Measurements from ENCODE around the gene NEK11. TPM values are rescaled to one million over a fixed set of nuclear protein-coding genes. Genes with fewer than 3 reads are reported as not detected.

Gene NEK11
- polyA plus RNA-seq, 1 donor (not counting 4 experiments of a cell fraction or from before 2014, with no cell fraction given): 9.4 TPM

DNA sequence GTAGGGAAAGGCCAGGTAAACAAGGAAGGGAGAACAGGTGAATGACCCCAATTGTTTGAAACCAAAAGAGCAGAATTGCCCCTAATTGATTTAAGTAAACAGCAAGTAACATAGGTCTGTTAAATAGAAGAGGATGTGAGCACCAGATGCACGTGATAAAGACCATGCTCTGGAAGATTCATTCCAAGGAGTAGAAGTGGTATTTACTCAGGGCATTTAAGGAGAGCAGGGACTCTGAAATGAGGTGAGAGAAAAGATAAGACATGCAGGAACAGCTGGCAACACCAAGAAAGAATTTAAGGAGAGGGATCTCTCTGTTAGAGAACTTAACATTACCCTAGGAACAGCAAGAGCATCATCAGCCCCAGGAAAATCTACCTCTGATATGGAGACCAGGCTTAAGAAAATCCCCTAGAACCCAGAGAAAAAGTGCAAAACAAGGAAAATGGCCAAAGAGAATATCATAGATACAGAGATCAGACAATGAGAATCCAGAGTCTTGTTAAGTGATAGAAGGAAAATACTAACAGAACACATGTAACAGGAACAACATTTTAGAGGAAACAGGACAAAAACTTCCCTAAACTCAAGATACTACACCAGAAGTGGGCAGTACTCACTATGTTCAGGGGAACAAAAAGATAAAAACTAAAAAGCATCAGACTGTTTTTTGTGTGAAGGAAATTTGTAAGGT is 361.3 kb downstream of the NEK11 start:
- no peak overlapping the region for H3K4me2 ChIP-seq (ENCODE audit: control insufficient read depth, extremely low read depth, insufficient read depth, low read depth, low read length)
- H3K9me3 ChIP-seq (ENCODE audit: control insufficient read depth, low read depth, low read length): no peaks in the 10 kb centered on the region
- H4K20me1 ChIP-seq (ENCODE audit: control insufficient read depth, extremely low read depth, insufficient read depth, low read length): no peaks in the 10 kb centered on the region
- FAIRE-seq: no peak
- H3K36me3 ChIP-seq (ENCODE audit: control insufficient read depth in 2 of 2, extremely low read depth in 1 of 2, insufficient read depth in 2 of 2, low read length in 2 of 2): peaks cover 5 to 8% of the 10 kb centered on the region in 2 experiments
- H3K4me3 ChIP-seq (ENCODE audit: control insufficient read depth in 2 of 3, extremely low read depth in 1 of 3, insufficient read depth in 2 of 3, low read depth in 1 of 3, low read length in 3 of 3): no peak overlapping the region
- DNase-seq (ENCODE audit: low read depth, low spot score): no peak
- dilution Hi-C loops (cut with MboI; ENCODE audit: extremely low pct_ligation_motif_present, low sequenced_read_pairs): no loop called here
- no peak overlapping the region for H3K9ac ChIP-seq (ENCODE audit: control insufficient read depth, extremely low read depth, insufficient read depth, low read length)
- no peaks in the 10 kb centered on the region for H3K9me1 ChIP-seq (ENCODE audit: control insufficient read depth, extremely low read depth, insufficient read depth, low read length)
- no peaks in the 10 kb centered on the region for H3K27me3 ChIP-seq (ENCODE audit: control insufficient read depth, extremely low read depth, insufficient read depth, low read length)
- no peaks in the 10 kb centered on the region for H3K79me2 ChIP-seq (ENCODE audit: control insufficient read depth, insufficient read depth, low read length)
- H3K4me1 ChIP-seq (ENCODE audit: control insufficient read depth, extremely low read depth, insufficient read depth, low read length): no peaks in the 10 kb centered on the region
- no peak for TF ChIP-seq EZH2 (IDR thresholded peaks at IDR 0.05; ENCODE audit: low read length)
- TF ChIP-seq CTCF (optimal IDR thresholded peaks at IDR 0.05 in 1 of 3, IDR thresholded peaks at IDR 0.05 in 1 of 3, conservative IDR thresholded peaks at IDR 0.05 in 1 of 3; ENCODE audit: extremely low read depth in 1 of 3, insufficient read depth in 2 of 3, low read length in 3 of 3): no peak
- no peak overlapping the region for H3K27ac ChIP-seq (ENCODE audit: control insufficient read depth, insufficient read depth, low read length)
- no peak overlapping the region for H2AFZ ChIP-seq (ENCODE audit: control insufficient read depth, low read length)

DNA sequence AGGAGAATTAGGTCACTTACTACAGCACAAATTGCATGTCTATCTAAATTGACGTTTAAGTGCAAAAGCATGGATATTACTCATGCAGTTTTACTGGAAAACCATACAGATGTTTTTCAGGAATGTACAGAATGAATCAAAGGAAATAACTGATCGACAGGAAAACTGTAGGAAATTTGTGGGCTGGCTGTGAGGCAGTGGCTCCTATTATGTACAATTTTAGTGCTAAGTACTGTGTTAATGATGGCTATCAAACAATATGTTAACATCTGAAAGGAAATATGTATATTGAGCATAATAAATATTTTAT is 361.8 kb downstream of the NEK11 start:
- H3K27me3 ChIP-seq (ENCODE audit: control insufficient read depth, extremely low read depth, insufficient read depth, low read length): no peaks in the 10 kb centered on the region
- DNase-seq (ENCODE audit: low read depth, low spot score) (no peak), FAIRE-seq (no peak)
- no peak overlapping the region for H2AFZ ChIP-seq (ENCODE audit: control insufficient read depth, low read length)
- H4K20me1 ChIP-seq (ENCODE audit: control insufficient read depth, extremely low read depth, insufficient read depth, low read length): no peaks in the 10 kb centered on the region
- H3K4me1 ChIP-seq (ENCODE audit: control insufficient read depth, extremely low read depth, insufficient read depth, low read length): no peaks in the 10 kb centered on the region
- H3K79me2 ChIP-seq (ENCODE audit: control insufficient read depth, insufficient read depth, low read length): no peaks in the 10 kb centered on the region
- TF ChIP-seq EZH2 (IDR thresholded peaks at IDR 0.05; ENCODE audit: low read length): no peak
- TF ChIP-seq CTCF (optimal IDR thresholded peaks at IDR 0.05 in 1 of 3, IDR thresholded peaks at IDR 0.05 in 1 of 3, conservative IDR thresholded peaks at IDR 0.05 in 1 of 3; ENCODE audit: extremely low read depth in 1 of 3, insufficient read depth in 2 of 3, low read length in 3 of 3): no peak
- no peak overlapping the region for H3K9ac ChIP-seq (ENCODE audit: control insufficient read depth, extremely low read depth, insufficient read depth, low read length)
- no peak overlapping the region for H3K27ac ChIP-seq (ENCODE audit: control insufficient read depth, insufficient read depth, low read length)
- no peaks in the 10 kb centered on the region for H3K9me3 ChIP-seq (ENCODE audit: control insufficient read depth, low read depth, low read length)
- H3K4me2 ChIP-seq (ENCODE audit: control insufficient read depth, extremely low read depth, insufficient read depth, low read depth, low read length): no peak overlapping the region
- dilution Hi-C loops (cut with MboI; ENCODE audit: extremely low pct_ligation_motif_present, low sequenced_read_pairs): no loop called here
- peaks cover 3 to 5% of the 10 kb centered on the region in 2 experiments for H3K36me3 ChIP-seq (ENCODE audit: control insufficient read depth in 2 of 2, extremely low read depth in 1 of 2, insufficient read depth in 2 of 2, low read length in 2 of 2)
- no peak overlapping the region for H3K4me3 ChIP-seq (ENCODE audit: control insufficient read depth in 2 of 3, extremely low read depth in 1 of 3, insufficient read depth in 2 of 3, low read depth in 1 of 3, low read length in 3 of 3)
- H3K9me1 ChIP-seq (ENCODE audit: control insufficient read depth, extremely low read depth, insufficient read depth, low read length): no peaks in the 10 kb centered on the region

Data from keratinocyte (primary cell).